Subcutaneous adipose tissue (tissue), 4 donors: ENCODE results near the gene HOXC5. TPM values are rescaled to one million over a fixed set of nuclear protein-coding genes. Genes with fewer than 3 reads are reported as not detected.

Experiments used
- total RNA-seq, 4 donors: library from RNA; depleted of rRNA; stranded (reverse); fragments of >200 nt; gene quantifications; one replicate each; pipeline ENCODE4 v1.1.0, GENCODE V29; 2016
- TF ChIP-seq, protein P1 (sequence below): fragments of 450-650 bp; IDR thresholded peaks from one replicate; pipeline ENCODE4 v1.5.1; 2016; ENCODE audit warnings: low read depth, mild to moderate bottlenecking, control low read depth, antibody characterized with exemption, moderate library complexity

HOXC5 gene
- total RNA-seq, 4 donors from 2014 or later: 0.66 to 2.6 (median 0.85) TPM; not detected in 1

- TF ChIP-seq, protein P1, sequence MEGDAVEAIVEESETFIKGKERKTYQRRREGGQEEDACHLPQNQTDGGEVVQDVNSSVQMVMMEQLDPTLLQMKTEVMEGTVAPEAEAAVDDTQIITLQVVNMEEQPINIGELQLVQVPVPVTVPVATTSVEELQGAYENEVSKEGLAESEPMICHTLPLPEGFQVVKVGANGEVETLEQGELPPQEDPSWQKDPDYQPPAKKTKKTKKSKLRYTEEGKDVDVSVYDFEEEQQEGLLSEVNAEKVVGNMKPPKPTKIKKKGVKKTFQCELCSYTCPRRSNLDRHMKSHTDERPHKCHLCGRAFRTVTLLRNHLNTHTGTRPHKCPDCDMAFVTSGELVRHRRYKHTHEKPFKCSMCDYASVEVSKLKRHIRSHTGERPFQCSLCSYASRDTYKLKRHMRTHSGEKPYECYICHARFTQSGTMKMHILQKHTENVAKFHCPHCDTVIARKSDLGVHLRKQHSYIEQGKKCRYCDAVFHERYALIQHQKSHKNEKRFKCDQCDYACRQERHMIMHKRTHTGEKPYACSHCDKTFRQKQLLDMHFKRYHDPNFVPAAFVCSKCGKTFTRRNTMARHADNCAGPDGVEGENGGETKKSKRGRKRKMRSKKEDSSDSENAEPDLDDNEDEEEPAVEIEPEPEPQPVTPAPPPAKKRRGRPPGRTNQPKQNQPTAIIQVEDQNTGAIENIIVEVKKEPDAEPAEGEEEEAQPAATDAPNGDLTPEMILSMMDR: no peak
Measured at GRCh38 chr12:54056110-54056509, 23.3 kb downstream of the HOXC5 start.

GRCh38 chr12:54058128-54058768 lies 25.4 kb downstream of the HOXC5 start:
- TF ChIP-seq, protein P1: no peak

GRCh38 chr12:54059668-54060067 lies 26.8 kb downstream of the HOXC5 start:
- TF ChIP-seq, protein P1: no peak

DNA sequence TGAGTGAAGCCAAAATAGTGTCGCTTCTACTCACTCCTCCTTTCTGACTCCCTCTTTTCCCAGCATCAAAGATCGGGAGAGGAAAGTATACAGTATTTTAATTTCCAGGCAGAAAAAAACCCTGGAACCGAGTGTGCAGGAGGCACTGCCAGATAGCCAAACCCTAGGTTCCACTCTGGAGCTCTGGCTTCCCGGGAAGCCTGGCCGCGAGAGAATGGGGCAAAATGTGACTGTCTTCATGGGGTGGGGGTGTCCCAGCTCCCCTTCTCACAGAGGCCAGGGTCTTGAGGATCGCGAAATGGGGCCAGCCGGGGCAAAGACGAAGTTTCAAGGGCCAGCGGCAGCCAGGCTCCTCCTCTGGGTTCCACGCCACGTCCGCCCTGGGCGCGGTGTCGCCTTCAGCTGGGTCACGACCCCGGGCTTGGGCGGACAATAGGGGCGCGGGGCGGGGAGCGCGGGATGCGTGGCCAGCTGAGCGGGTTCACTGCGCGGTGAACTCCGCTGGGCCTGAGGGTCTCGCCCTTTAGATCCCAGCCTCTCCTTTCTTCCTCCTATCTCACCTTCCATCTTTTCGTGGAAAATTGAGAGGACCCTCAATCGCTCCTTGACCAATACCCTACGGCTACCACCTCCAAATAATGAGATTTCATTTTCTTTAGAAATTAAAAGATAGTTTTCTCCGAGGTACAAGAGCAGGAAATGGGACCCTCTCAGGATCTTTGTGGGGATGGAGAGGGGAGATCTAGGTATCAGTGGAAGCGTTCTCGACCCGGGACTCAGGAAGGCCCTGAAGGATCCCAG lies 27.5 kb downstream of the HOXC5 start:
- TF ChIP-seq, protein P1: no peak

GRCh38 chr12:54060975-54061778 lies 28.3 kb downstream of the HOXC5 start:
- TF ChIP-seq, protein P1: no peak

DNA sequence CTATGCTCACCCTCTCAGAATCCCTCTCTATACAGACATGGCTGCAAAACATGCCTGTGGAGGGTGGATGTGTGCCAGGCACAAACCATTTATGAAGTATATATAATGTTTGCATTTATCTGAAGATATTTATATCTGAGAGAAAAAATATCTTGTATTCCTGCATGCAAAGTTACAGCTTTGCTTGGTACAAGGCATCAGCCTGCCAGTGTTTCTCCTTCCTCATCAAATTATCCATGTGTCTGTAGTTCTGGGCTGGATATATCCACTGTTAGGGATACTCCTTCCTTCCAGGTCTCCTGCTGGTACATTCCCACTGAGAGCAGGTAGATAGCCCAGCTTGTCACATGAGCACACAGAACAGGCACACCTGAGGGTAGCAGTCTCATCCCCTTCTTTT lies 32.8 kb downstream of the HOXC5 start:
- TF ChIP-seq, protein P1: no peak

- TF ChIP-seq, protein P1: no peak
Measured at GRCh38 chr12:54066408-54066807, 33.6 kb downstream of the HOXC5 start.
